BJ (cell line): ENCODE data around the gene VPS8. TPM values are rescaled to one million over a fixed set of nuclear protein-coding genes. Genes with fewer than 3 reads are reported as not detected.

Source experiments
- CTCF ChIA-PET: fragments of 350-600 bp; formaldehyde crosslinking; extraction: SDS; loops from one replicate; lab custom pipeline; 2021; ENCODE audit warnings: antibody characterized with exemption, inconsistent platforms; lab: Yijun Ruan, JAX
- POLR2A ChIA-PET: fragments of 300-600 bp; sonication (Branson Sonifier 250); formaldehyde crosslinking; extraction: SDS; loops from one replicate; lab custom pipeline; 2021; ENCODE audit warnings: antibody characterized with exemption; lab: Charles Lee
- DNase-seq: peaks from one replicate; pipeline ENCODE4 v3.0.0-alpha.2; 2011; ENCODE audit warnings: low read depth
- H3K27me3 ChIP-seq: 2 replicates; pipeline ENCODE4 v1.6.0; 2011; ENCODE audit warnings: low read length; ENCODE audit not compliant: control insufficient read depth, insufficient read depth
- H3K36me3 ChIP-seq: 2 replicates; pipeline ENCODE4 v1.5.1; 2011; ENCODE audit warnings: low read length; ENCODE audit not compliant: control insufficient read depth, insufficient read depth
- H3K4me3 ChIP-seq: 2 replicates; pipeline ENCODE4 v1.5.1; 2011; ENCODE audit warnings: low read depth, mild to moderate bottlenecking, control low read depth, low read length
- CTCF ChIP-seq: IDR thresholded peaks from 2 replicates; pipeline ENCODE4 v1.5.1; 2011; ENCODE audit warnings: low read depth, mild to moderate bottlenecking, control low read depth, inconsistent platforms, low read length, moderate library complexity; ENCODE audit not compliant: insufficient read depth
- polyA plus RNA-seq: library from polyadenylated mRNA; depleted of rRNA; stranded (reverse); fragments of >200 nt; gene quantifications from 2 replicates; pipeline ENCODE4 v1.2.3, GENCODE V29; 2011

Gene VPS8
- polyA plus RNA-seq, 1 experiment: 14.3 TPM

- TF ChIP-seq CTCF: no peak
- POLR2A ChIA-PET: no interaction called here
- H3K36me3 ChIP-seq: no peaks in the 10 kb centered on the region; the same call in 1 of the 2 replicates
- CTCF ChIA-PET: interaction anchor here (0.8 to 4.5 kb wide), 5 partner anchors 9 to 19 kb away, joined by 4 to 32 read pairs (median 7); no protein-coding TSS in a partner anchor
- no peaks in the 10 kb centered on the region for H3K27me3 ChIP-seq
- DNase-seq: no peak
- no peak overlapping the region for H3K4me3 ChIP-seq
These were observed 22.5 kb upstream of the VPS8 start for GRCh38 chr3:184789314-184789998.

- CTCF ChIA-PET: interaction anchor here (2.2 to 4.5 kb wide), 3 partner anchors 11 to 13 kb away, joined by 5 to 32 read pairs (median 17); no protein-coding TSS in a partner anchor
- TF ChIP-seq CTCF: no peak
These were observed 20.8 kb upstream of the VPS8 start for GRCh38 chr3:184791171-184791570.

GRCh38 chr3:184795522-184796190, 16.3 kb upstream of the VPS8 start:
- DNase-seq: no peak
- Histone ChIP-seq H3K36me3 (no peaks in the 10 kb centered on the region; the same call in 1 of the 2 replicates), H3K4me3 (no peak overlapping the region), H3K27me3 (no peaks in the 10 kb centered on the region)
- CTCF ChIA-PET: interaction anchor here (1.0 kb wide), 1 partner anchor 10 kb away, joined by 3 read pairs; no protein-coding TSS in a partner anchor
- TF ChIP-seq CTCF: no peak
- POLR2A ChIA-PET: no interaction called here

More at GRCh38 chr3:184791171-184791570, 20.8 kb upstream of the VPS8 start:
- Histone ChIP-seq H3K27me3 (no peaks in the 10 kb centered on the region), H3K36me3 (no peaks in the 10 kb centered on the region; the same call in 1 of the 2 replicates), H3K4me3 (no peak overlapping the region)
- DNase-seq: no peak
- POLR2A ChIA-PET: no interaction called here

- no peak for TF ChIP-seq CTCF
- H3K27me3 ChIP-seq: no peaks in the 10 kb centered on the region
- CTCF ChIA-PET: interaction anchor here (0.7 to 1.1 kb wide), 2 partner anchors 11 to 235 kb away, joined by 3 read pairs; partner anchors contain the start of gene EPHB3
- DNase-seq: no peak
- H3K36me3 ChIP-seq: no peaks in the 10 kb centered on the region; the same call in 1 of the 2 replicates
- POLR2A ChIA-PET: no interaction called here
- no peak overlapping the region for H3K4me3 ChIP-seq
These were observed 15.4 kb upstream of the VPS8 start for GRCh38 chr3:184796551-184796950.

GRCh38 chr3:184796954-184797353, 15.0 kb upstream of the VPS8 start:
- H3K4me3 ChIP-seq: no peak overlapping the region
- TF ChIP-seq CTCF: no peak
- no peak for DNase-seq
- CTCF ChIA-PET: interaction anchor here (0.7 to 1.1 kb wide), 2 partner anchors 11 to 235 kb away, joined by 3 read pairs; partner anchors contain the start of gene EPHB3
- POLR2A ChIA-PET: no interaction called here
- no peaks in the 10 kb centered on the region for H3K27me3 ChIP-seq
- H3K36me3 ChIP-seq: no peaks in the 10 kb centered on the region
